ENCODE data around the gene ZC2HC1B. TPM values are rescaled to one million over a fixed set of nuclear protein-coding genes. Genes with fewer than 3 reads are reported as not detected.

The ZC2HC1B gene
- total RNA-seq, 2 donors from 2014 or later: 0.34 TPM; not detected in 1

DNA sequence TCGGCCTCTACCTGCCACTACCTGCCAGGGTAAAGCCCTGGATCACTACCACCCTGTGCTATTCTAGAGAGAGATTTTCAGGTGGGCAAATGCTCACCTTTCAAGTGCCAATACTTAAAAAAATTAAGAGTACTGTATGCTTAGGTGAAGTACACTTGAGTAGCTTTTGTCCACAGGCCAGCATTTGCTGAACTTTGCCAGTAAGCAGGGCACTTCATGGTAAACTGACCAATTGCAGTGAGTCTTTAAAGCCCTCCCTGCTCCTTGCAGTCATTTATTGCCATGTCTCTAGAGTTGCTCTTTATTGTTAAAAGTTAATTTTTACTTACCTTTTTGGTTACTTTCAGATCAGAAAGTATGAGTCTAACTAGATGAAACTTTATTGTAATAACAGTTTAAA is 85.3 kb downstream of the ZC2HC1B start:
- no peak overlapping the region for H3K4me3 Mint-ChIP-seq
- no peaks in the 10 kb centered on the region for H3K27me3 Mint-ChIP-seq
- peaks cover 3% of the 10 kb centered on the region for H3K36me3 Mint-ChIP-seq (ENCODE audit: low read depth)
- DNase-seq (no peak), ATAC-seq (no peak)
- no peak overlapping the region for H3K27ac Mint-ChIP-seq
- no peaks in the 10 kb centered on the region for H3K9me3 ChIP-seq (ENCODE audit: control insufficient read depth, low read length, poor library complexity, severe bottlenecking)
- peaks cover 3% of the 10 kb centered on the region for H3K4me1 Mint-ChIP-seq

DNA sequence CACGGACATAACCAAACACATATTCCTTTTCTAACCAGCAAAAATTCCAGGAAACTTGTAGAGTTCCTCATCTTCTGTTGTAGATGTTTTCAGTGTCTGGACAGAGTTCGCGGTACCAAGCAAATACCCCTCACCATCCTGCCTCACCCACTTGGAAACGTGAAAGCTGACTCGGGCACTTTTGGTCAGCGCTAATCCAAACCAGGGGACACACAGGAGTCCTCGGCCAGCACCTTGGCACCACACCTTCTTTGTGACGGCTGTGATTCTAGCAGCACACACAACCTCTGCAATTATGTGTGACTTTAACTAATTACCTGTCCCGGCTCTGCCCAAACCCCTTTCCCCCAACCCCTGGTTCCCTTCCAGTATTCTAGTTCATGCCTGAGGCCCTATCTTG is 85.7 kb downstream of the ZC2HC1B start:
- no peak for DNase-seq
- Mint-ChIP-seq H3K27ac (no peak overlapping the region), H3K4me1 (peaks cover 1% of the 10 kb centered on the region), H3K36me3 (ENCODE audit: low read depth) (peaks cover 3% of the 10 kb centered on the region), H3K4me3 (no peak overlapping the region), H3K27me3 (no peaks in the 10 kb centered on the region)
- ATAC-seq: no peak
- no peaks in the 10 kb centered on the region for H3K9me3 ChIP-seq (ENCODE audit: control insufficient read depth, low read length, poor library complexity, severe bottlenecking)

DNA sequence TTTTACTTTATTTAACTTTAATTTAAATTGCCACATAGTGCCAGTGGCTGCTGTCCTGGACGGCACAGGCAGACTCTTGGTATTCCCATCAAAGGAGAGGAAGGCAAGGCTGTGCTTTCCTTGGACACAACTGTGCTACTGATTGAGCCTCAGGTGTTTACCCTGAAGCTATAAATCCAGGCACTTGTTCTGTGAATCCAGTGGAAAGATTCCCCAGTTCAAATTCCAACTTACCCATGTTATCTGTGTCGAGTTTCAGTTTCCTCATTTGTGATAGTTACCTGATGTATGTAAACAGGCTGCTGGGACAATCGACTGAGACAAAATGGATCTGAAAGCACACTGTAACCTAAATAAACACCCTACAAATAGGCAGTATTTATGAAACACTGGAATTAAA is 86.6 kb downstream of the ZC2HC1B start:
- Mint-ChIP-seq H3K36me3 (ENCODE audit: low read depth) (peaks cover 3% of the 10 kb centered on the region), H3K4me1 (no peaks in the 10 kb centered on the region), H3K4me3 (no peak overlapping the region), H3K27ac (no peak overlapping the region), H3K27me3 (no peaks in the 10 kb centered on the region)
- ATAC-seq (no peak), DNase-seq (no peak)
- H3K9me3 ChIP-seq (ENCODE audit: control insufficient read depth, low read length, poor library complexity, severe bottlenecking): no peaks in the 10 kb centered on the region

DNA sequence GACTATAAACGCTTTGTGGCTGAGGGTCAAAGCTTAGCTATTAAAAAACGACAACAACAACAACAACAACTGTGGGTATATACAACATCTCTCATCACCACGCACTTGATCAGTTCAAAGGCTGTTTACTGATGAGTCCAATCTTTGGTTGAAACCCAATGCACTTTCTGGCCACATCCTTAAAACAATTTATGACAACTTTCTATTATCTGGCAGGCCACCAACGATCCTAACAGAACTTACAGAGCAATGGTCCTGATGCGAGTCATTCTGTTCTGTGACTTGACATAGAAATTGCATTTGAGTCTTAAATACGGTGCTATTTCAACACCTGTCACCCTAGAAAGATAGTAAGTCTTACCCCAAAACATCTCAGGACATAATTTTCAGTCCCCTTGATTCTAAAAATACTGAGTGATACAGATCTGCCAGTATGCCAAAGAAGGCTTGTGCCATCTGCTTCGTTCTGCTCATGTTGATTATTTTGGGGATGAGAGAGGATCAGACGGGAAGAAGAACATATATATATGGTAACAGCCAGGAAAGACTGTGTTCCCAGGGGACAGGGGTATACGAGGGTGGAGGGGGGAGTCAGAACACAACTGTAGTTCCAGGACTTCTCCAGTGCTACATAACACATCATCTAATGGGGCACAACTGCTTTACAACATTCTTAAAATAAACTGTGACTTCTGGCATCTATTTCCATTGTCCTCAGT is 87.9 kb downstream of the ZC2HC1B start:
- H3K9me3 ChIP-seq (ENCODE audit: control insufficient read depth, low read length, poor library complexity, severe bottlenecking): no peaks in the 10 kb centered on the region
- no peak overlapping the region for H3K27ac Mint-ChIP-seq
- no peak overlapping the region for H3K4me3 Mint-ChIP-seq
- ATAC-seq (no peak), DNase-seq (no peak)
- H3K27me3 Mint-ChIP-seq: no peaks in the 10 kb centered on the region
- H3K36me3 Mint-ChIP-seq (ENCODE audit: low read depth): peaks cover 3% of the 10 kb centered on the region
- no peaks in the 10 kb centered on the region for H3K4me1 Mint-ChIP-seq

DNA sequence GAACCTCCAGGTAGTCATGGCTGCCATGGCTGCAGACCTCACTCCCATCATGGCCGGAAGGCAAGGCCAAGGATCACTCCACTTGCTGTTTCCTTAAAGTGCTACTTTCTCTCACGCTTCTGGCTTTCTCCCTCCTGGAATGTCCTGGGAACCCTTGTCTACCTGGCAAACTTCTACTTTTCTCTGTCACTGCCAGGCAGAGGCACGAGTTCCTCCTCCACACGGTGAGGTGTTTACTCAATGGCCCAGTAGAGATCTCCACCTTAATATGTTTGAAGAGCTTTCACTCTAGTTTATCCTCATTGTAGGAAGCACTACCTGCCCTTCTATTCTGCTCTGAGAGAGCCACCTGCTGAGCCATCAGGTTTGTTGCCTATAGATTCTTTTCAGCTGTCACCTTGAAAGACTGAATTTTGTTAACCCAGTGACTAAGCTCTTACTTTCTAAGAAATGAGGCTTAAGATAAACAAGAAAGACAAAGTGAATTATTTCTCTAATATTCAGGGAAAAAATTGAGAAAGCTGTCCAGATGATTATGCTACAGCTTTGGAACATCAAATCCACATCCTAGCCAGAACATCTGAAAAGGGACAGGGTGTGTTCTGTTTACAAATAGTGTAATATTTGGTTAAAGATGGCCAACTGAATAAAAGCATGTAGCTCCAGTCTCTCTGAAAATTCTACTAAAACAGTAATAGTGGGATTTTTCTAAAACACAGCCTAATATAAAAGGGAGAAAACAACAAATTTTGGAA is 88.8 kb downstream of the ZC2HC1B start:
- H3K36me3 Mint-ChIP-seq (ENCODE audit: low read depth): peaks cover 3% of the 10 kb centered on the region
- no peak overlapping the region for H3K27ac Mint-ChIP-seq
- H3K4me1 Mint-ChIP-seq: no peaks in the 10 kb centered on the region
- H3K9me3 ChIP-seq (ENCODE audit: control insufficient read depth, low read length, poor library complexity, severe bottlenecking): no peaks in the 10 kb centered on the region
- no peak for ATAC-seq
- H3K27me3 Mint-ChIP-seq: no peaks in the 10 kb centered on the region
- H3K4me3 Mint-ChIP-seq: no peak overlapping the region
- DNase-seq: no peak

DNA sequence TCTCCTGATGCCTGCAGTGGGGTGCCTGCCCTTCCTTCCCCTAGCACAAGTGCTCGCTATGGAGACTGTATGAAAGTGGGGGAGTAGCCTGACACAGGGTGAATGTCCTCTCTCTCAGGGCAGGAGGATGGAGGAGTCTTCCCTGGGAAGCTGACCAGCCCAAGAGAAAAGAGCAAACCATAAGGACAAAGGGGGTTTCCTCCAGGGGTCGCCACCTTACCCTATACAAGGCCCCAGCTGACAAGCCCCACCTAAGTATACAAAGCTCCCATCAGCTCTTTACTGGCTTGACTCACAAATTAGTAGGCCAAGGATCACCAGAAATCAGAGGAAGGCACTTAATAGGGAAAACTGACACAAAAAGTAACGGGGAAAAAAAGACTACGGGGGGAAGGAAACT is 89.6 kb downstream of the ZC2HC1B start:
- no peaks in the 10 kb centered on the region for H3K36me3 Mint-ChIP-seq (ENCODE audit: low read depth)
- H3K4me1 Mint-ChIP-seq: no peaks in the 10 kb centered on the region
- DNase-seq (no peak), ATAC-seq (no peak)
- H3K9me3 ChIP-seq (ENCODE audit: control insufficient read depth, low read length, poor library complexity, severe bottlenecking): no peaks in the 10 kb centered on the region
- no peaks in the 10 kb centered on the region for H3K27me3 Mint-ChIP-seq
- no peak overlapping the region for H3K27ac Mint-ChIP-seq
- H3K4me3 Mint-ChIP-seq: no peak overlapping the region

DNA sequence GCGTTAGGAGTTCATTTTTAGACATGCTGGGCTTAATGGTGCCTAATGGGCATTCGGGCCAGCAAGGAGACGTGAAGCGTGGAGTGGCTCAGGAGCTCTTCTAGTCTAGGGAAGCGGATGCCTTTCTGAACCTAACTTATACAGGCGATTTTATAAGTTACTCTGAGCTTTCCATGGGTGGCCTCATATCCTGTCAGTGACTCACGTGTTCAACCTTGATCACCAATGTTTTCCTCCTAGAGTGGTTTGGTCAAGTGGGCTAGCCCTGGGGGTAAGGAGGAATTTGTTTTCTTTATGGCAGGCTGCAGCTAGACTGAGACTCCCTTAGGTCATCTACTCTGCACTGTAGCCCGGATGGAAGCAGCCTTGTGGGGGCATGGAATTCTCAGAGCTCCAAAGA is 91.7 kb downstream of the ZC2HC1B start:
- ATAC-seq (no peak), DNase-seq (no peak)
- H3K27me3 Mint-ChIP-seq: no peaks in the 10 kb centered on the region

DNA sequence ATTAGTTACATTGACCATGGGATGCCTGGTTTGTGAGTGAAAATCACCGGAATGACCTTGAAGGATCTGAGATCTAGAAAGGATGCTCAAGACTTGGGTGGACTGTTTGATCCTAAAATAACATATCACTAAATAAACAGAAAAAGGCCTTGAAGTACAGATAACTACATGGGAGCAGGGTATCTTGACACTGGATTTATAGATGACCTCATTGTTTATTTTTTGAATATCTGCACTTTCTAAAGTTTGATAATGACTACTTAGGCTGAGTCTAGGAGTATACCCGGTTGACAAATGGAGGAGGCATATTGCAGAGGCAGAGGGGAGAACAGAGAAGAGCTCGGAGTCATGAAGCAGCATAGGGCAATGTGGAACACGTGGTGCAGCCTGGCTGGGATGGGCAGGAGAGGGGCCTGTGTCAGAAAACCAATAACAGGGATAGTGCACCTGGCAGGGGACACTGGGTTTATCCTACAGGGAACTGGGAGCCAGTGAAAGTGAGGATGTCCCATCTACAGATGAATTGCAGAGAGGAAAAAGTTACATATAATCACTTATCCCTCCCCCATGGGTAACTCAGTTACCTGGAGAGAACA is 93.5 kb downstream of the ZC2HC1B start:
- no peak overlapping the region for H3K27ac Mint-ChIP-seq
- H3K36me3 Mint-ChIP-seq (ENCODE audit: low read depth): peaks cover 2% of the 10 kb centered on the region
- no peak for ATAC-seq
- no peaks in the 10 kb centered on the region for H3K27me3 Mint-ChIP-seq
- no peak for DNase-seq
- no peak overlapping the region for H3K4me3 Mint-ChIP-seq
- H3K4me1 Mint-ChIP-seq: no peaks in the 10 kb centered on the region
- H3K9me3 ChIP-seq (ENCODE audit: control insufficient read depth, low read length, poor library complexity, severe bottlenecking): no peaks in the 10 kb centered on the region

More for the DNA sequence above, 91.7 kb downstream of the ZC2HC1B start:
- Mint-ChIP-seq H3K4me3 (no peak overlapping the region), H3K4me1 (no peaks in the 10 kb centered on the region), H3K36me3 (ENCODE audit: low read depth) (peaks cover 2% of the 10 kb centered on the region), H3K27ac (no peak overlapping the region)
- H3K9me3 ChIP-seq (ENCODE audit: control insufficient read depth, low read length, poor library complexity, severe bottlenecking): no peaks in the 10 kb centered on the region

DNA sequence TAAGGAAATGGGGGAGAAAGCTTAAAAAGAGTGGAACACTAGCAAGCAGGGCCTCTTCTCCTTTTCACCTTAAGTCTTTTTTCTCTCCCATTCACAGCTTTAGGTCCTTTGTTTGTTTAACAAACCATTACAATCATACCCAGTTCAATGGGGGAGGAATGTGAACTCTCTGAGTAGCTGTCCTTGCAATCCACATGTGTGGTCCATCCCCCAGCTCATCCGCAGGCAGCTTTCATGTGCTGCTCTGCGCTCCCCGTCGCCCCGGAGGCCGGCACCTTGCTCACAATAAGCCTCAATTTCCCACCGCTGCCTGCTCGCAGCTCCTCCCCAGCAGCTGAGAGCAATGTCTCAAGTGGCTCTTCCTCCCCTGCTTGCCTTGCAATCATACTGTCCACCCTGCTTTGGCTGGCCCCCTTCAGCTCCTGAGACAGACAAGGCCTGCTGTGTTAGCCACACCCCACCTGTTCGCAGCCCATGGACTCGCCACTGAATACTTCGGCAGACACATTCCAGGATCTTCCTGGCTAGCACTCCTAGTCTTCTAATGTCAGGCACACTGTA is 94.6 kb downstream of the ZC2HC1B start:
- no peak for DNase-seq
- H3K27me3 Mint-ChIP-seq: no peaks in the 10 kb centered on the region
- H3K9me3 ChIP-seq (ENCODE audit: control insufficient read depth, low read length, poor library complexity, severe bottlenecking): no peaks in the 10 kb centered on the region
- no peak for ATAC-seq
- peaks cover 2% of the 10 kb centered on the region for H3K4me1 Mint-ChIP-seq
- H3K36me3 Mint-ChIP-seq (ENCODE audit: low read depth): peaks cover 2% of the 10 kb centered on the region
- no peak overlapping the region for H3K27ac Mint-ChIP-seq
- no peak overlapping the region for H3K4me3 Mint-ChIP-seq

DNA sequence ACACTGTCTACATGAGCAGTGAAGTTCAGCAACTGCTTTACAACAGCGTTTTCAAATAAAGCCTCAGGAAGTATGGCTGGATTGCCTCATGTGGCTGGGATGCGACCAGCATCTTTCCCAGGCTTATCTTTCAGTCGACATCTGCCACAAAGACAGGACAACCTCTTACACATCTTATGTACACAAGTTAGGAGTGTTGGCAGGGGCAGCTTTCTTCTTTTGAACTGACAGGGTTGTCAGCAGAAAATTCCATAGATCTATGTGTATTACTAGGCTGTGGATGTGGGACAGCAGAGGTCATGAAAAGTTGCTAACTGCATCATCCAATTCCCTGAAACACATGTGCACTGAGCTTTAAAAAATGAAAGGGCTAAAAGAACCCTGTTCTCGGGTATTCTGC is 95.7 kb downstream of the ZC2HC1B start:
- ATAC-seq: no peak
- Mint-ChIP-seq H3K4me1 (peaks cover 2% of the 10 kb centered on the region), H3K36me3 (ENCODE audit: low read depth) (peaks cover 2% of the 10 kb centered on the region), H3K27me3 (no peaks in the 10 kb centered on the region), H3K27ac (no peak overlapping the region), H3K4me3 (no peak overlapping the region)
- H3K9me3 ChIP-seq (ENCODE audit: control insufficient read depth, low read length, poor library complexity, severe bottlenecking): no peaks in the 10 kb centered on the region
- no peak for DNase-seq

DNA sequence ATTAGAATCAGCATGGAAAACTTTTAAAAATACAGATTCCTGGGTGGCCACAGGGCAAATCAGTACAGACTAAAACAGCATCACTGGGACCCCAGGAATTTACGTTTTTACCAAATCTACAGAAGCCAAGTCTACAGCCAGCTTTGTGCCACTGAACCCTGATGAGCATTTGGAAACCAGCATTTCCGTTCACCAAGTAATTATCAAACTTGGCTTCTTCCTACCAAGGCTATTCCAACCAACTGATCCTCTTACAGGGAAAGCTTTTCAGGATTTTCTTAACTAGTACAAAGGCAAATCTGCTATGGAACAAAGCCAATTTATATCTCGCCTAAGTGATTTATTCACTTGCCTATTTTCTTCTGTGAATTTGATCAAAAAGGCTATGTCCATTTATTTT is 96.8 kb downstream of the ZC2HC1B start:
- no peak for ATAC-seq
- Mint-ChIP-seq H3K27me3 (no peaks in the 10 kb centered on the region), H3K4me3 (no peak overlapping the region)

DNA sequence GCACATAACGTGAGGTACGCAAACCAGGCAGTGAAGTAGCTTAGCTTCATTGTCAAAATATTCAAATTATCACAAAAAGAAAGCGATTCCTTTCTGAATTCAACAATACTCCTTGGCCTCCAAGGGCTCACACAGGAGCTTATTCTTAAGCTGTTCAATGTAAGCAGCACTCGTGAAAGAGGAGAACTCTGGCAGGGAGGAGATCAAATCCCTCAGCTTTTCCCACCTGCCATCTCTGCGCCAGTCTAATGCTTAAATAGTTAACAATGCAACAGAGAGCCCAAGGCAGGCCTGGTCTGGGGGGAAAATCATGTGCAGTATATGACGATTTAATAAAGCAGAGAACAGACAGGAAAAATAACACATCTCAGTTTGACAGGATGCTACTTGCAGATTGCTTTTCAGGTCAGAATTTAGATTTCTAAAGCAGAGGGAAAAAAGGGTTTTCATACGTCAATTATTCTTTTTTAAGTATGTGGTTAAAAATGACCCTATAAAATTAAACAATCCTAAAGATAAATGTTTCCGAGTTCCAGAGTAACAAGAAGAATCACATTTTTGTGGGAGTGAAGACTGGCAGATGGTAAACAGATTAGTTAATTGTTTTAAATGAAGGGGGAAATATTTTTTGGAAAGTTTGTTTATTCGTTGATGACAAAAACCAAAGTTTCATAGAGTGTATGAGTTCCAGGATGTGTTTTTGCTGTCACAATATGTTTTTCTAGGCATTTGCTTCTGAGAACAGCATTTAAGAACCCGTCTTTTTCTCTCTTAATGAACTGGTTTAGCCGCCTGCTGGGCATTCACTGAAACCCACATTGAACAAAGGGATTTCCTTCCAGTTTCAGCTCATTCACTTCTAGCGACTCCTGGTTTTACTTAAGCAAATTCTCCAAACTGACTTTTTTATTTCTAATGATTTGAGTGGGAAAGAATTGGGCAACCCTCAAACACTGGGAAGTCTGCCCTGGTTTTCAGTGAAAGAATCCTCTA is 97.9 kb downstream of the ZC2HC1B start:
- no peak for DNase-seq
- H3K9me3 ChIP-seq (ENCODE audit: control insufficient read depth, low read length, poor library complexity, severe bottlenecking): no peaks in the 10 kb centered on the region
- Mint-ChIP-seq H3K27ac (no peak overlapping the region), H3K4me1 (peaks cover 2% of the 10 kb centered on the region), H3K27me3 (no peaks in the 10 kb centered on the region), H3K4me3 (no peak overlapping the region), H3K36me3 (ENCODE audit: low read depth) (peaks cover 2% of the 10 kb centered on the region)
- ATAC-seq: no peak

More for the DNA sequence above, 96.8 kb downstream of the ZC2HC1B start:
- Mint-ChIP-seq H3K36me3 (ENCODE audit: low read depth) (peaks cover 2% of the 10 kb centered on the region), H3K4me1 (peaks cover 2% of the 10 kb centered on the region), H3K27ac (no peak overlapping the region)
- DNase-seq: no peak
- no peaks in the 10 kb centered on the region for H3K9me3 ChIP-seq (ENCODE audit: control insufficient read depth, low read length, poor library complexity, severe bottlenecking)

Data from T-helper 17 cell (primary cell).